HCT116 (cell line): ENCODE results near the gene SMTN. TPM values are rescaled to one million over a fixed set of nuclear protein-coding genes. Genes with fewer than 3 reads are reported as not detected.

ENCODE experiments used
- ATAC-seq: fragments of 200-7000 bp; cut with Tn5 transposase; 2 replicates; pipeline ENCODE4 v1.9.1; 2020; ENCODE audit warnings: mild to moderate bottlenecking, moderate library complexity
- BruUV-seq: library from RNA; stranded (reverse); fragments of 400-500 nt; replicated peaks from 2 replicates; lab custom pipeline; 2021; lab: Mats Ljungman, UMichigan
- CTCF ChIA-PET: fragments of 300-600 bp; sonication (Branson Sonifier 250); formaldehyde crosslinking; loops from one replicate; lab custom pipeline; 2021; ENCODE audit warnings: antibody characterized with exemption; lab: Charles Lee
- POLR2A ChIA-PET: fragments of 300-600, 350-600 bp; sonication (Branson Sonifier 250); formaldehyde crosslinking; loops from one replicate; lab custom pipeline; 2021; ENCODE audit warnings: antibody characterized with exemption; lab: Charles Lee
- RAD21 ChIA-PET, 2 experiments: fragments of 300-600 bp; sonication (Branson Sonifier 250); formaldehyde crosslinking; loops; one replicate each; lab custom pipeline; 2023; ENCODE audit warnings: low total read pairs in 2 of 2; ENCODE audit not compliant: uncharacterized antibody in 2 of 2, unreplicated experiment in 2 of 2, low non-redundant PET in 1 of 2; lab: Charles Lee
- DNase-seq: peaks from one replicate; pipeline ENCODE4 v3.0.0-alpha.2; 2010; ENCODE audit warnings: low read depth, low spot score
- H2AFZ ChIP-seq: fragments of 200-600 bp; shearing (Covaris generic), sonication (generic); 2 replicates; pipeline ENCODE4 v1.6.1; 2017; ENCODE audit warnings: low read depth, mixed run types, mixed read lengths, antibody characterized with exemption, low read length; ENCODE audit not compliant: poor library complexity, severe bottlenecking
- H3K27ac ChIP-seq: 2 replicates; pipeline ENCODE4 v1.5.1; 2012; ENCODE audit warnings: low read depth, low read length
- H3K27me3 ChIP-seq: fragments of 200-600 bp; sonication (generic); 2 replicates; pipeline ENCODE4 v1.6.1; 2016; ENCODE audit warnings: mixed run types, low read length, mixed read lengths; ENCODE audit not compliant: insufficient read depth
- H3K36me3 ChIP-seq, 2 experiments: fragments of 200-500 bp in 1 of 2; fragments of 200-600 bp in 1 of 2; sonication (Bioruptor generic) in 1 of 2; sonication (generic) in 1 of 2; 2 replicates each; pipeline versions ENCODE4 v1.5.1 to v1.6.1; 2014 to 2016; ENCODE audit warnings: low read length in 2 of 2, inconsistent platforms in 1 of 2, mixed read lengths in 1 of 2, mixed run types in 1 of 2; ENCODE audit not compliant: insufficient read depth in 2 of 2, control insufficient read depth in 1 of 2
- H3K4me1 ChIP-seq, 2 experiments: fragments of 200-600 bp in 1 of 2; sonication (generic) in 1 of 2; 2 replicates each; pipeline versions ENCODE4 v1.5.1 to v1.6.1; 2012 to 2017; ENCODE audit warnings: low read length in 2 of 2, inconsistent platforms in 1 of 2, mild to moderate bottlenecking in 1 of 2, mixed read lengths in 1 of 2, mixed run types in 1 of 2, moderate library complexity in 1 of 2; ENCODE audit not compliant: insufficient read depth in 2 of 2, control insufficient read depth in 1 of 2
- H3K4me2 ChIP-seq: fragments of 200-600 bp; sonication (generic); 2 replicates; pipeline ENCODE4 v1.6.1; 2017; ENCODE audit warnings: mixed run types, low read length, mixed read lengths
- H3K4me3 ChIP-seq, 2 experiments: fragments of 200-600 bp in 1 of 2; sonication (generic) in 1 of 2; replicated peaks in 1 of 2; 2 replicates each; pipeline ENCODE4 v1.5.1; 2011 to 2016; ENCODE audit warnings: low read length in 2 of 2, control low read depth in 1 of 2, low read depth in 1 of 2, mild to moderate bottlenecking in 1 of 2, mixed read lengths in 1 of 2, mixed run types in 1 of 2
- H3K79me2 ChIP-seq: fragments of 200-600 bp; sonication (generic); 2 replicates; pipeline ENCODE4 v1.6.1; 2017; ENCODE audit warnings: mild to moderate bottlenecking, mixed run types, low read length, moderate library complexity, mixed read lengths; ENCODE audit not compliant: insufficient read depth
- H3K9ac ChIP-seq: fragments of 200-600 bp; sonication (generic); 2 replicates; pipeline ENCODE4 v1.6.1; 2016; ENCODE audit warnings: low read length, mixed read lengths
- H3K9me2 ChIP-seq: fragments of 200-600 bp; sonication (generic), shearing (Covaris generic); 2 replicates; pipeline ENCODE4 v1.6.1; 2017; ENCODE audit warnings: mixed run types, mild to moderate bottlenecking, moderate library complexity; ENCODE audit not compliant: insufficient read depth
- H3K9me3 ChIP-seq, 2 experiments: fragments of 200-500 bp in 1 of 2; fragments of 200-600 bp in 1 of 2; sonication (Bioruptor generic) in 1 of 2; sonication (generic) in 1 of 2; 2 replicates each; pipeline ENCODE4 v1.6.1; 2014 to 2017; ENCODE audit warnings: low read length in 2 of 2, mixed read lengths in 2 of 2, inconsistent platforms in 1 of 2, low read depth in 1 of 2, mild to moderate bottlenecking in 1 of 2, mixed run types in 1 of 2, moderate library complexity in 1 of 2; ENCODE audit not compliant: control insufficient read depth in 1 of 2, insufficient read depth in 1 of 2
- H4K20me1 ChIP-seq: fragments of 200-600 bp; sonication (generic), shearing (Covaris generic); 2 replicates; pipeline ENCODE4 v1.6.1; 2017; ENCODE audit warnings: mixed run types, mild to moderate bottlenecking, moderate library complexity; ENCODE audit not compliant: insufficient read depth
- EGR1 ChIP-seq: IDR thresholded peaks from 2 replicates; pipeline ENCODE4 v1.6.1; 2012; ENCODE audit warnings: low read depth
- ELF1 ChIP-seq: IDR thresholded peaks from 2 replicates; pipeline ENCODE4 v1.6.1; 2012; ENCODE audit warnings: low read depth, borderline replicate concordance
- JUND ChIP-seq: IDR thresholded peaks from 2 replicates; pipeline ENCODE4 v1.6.1; 2012
- POLR2AphosphoS5 ChIP-seq: IDR thresholded peaks from 2 replicates; pipeline ENCODE4 v1.6.1; 2011; ENCODE audit warnings: mild to moderate bottlenecking, low read depth, low read length, moderate library complexity
- RAD21 ChIP-seq: IDR thresholded peaks from 2 replicates; pipeline ENCODE4 v1.6.1; 2012; ENCODE audit warnings: low read depth, mild to moderate bottlenecking
- SIN3A ChIP-seq: IDR thresholded peaks from 2 replicates; pipeline ENCODE4 v1.6.1; 2012; ENCODE audit warnings: low read depth
- SP1 ChIP-seq: IDR thresholded peaks from 2 replicates; pipeline ENCODE4 v1.6.1; 2012; ENCODE audit warnings: low read depth
- SRF ChIP-seq: IDR thresholded peaks from 2 replicates; pipeline ENCODE4 v1.6.1; 2012; ENCODE audit warnings: low read depth
- TCF7L2 ChIP-seq: IDR thresholded peaks from 2 replicates; pipeline ENCODE4 v1.7.0; 2011; ENCODE audit warnings: borderline replicate concordance, inconsistent platforms; ENCODE audit not compliant: insufficient read depth, insufficient read length; ENCODE audit errors: extremely low read depth
- YY1 ChIP-seq: IDR thresholded peaks from 2 replicates; pipeline ENCODE4 v1.6.1; 2011; ENCODE audit warnings: low read length, low read depth, moderate library complexity, mild to moderate bottlenecking; ENCODE audit not compliant: insufficient replicate concordance; ENCODE audit errors: extremely low read depth
- ZFX ChIP-seq: fragments of 450-650 bp; IDR thresholded peaks from 2 replicates; pipeline ENCODE4 v1.6.1; 2017
- intact Hi-C: fragments of 100-400 bp; cut with micrococcal nuclease; formaldehyde crosslinking; loops from 2 replicates; pipeline ENCODE4 v1.10.0; 2022
- total RNA-seq: library from RNA; stranded (reverse); gene quantifications from one replicate; pipeline ENCODE4 v1.2.1, GENCODE V29; 2021; ENCODE audit not compliant: unreplicated experiment
- TF ChIP-seq, protein P1 (sequence below): IDR thresholded peaks from 2 replicates; pipeline ENCODE4 v1.6.1; 2011; ENCODE audit warnings: mild to moderate bottlenecking, low read length, moderate library complexity; ENCODE audit not compliant: insufficient replicate concordance; ENCODE audit errors: extremely low read depth

Gene SMTN
- total RNA-seq, 1 experiment from 2014 or later = 148 TPM

DNA sequence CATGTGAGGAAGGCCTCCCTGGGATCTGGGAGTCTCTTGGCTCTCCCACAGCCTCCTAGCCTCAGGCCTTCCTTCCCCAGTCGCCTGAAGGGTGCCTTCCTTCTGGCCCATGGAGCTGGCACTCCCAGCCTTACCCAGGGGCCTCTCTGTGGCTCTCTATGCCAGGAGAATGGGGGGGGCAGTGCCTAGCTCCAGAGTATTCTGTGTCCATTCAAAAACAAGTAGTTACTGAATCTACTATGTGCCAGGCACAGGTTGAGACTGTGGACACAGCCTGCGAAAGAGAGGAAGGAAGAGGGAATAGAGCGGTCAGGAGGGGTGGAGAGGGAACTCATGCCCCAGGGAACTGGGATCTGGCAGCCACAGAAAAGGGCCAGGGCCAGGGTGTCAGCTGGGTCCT lies 61.9 kb downstream of the SMTN start:
- POLR2A ChIA-PET = no interaction called here
- Histone ChIP-seq H3K27me3 (no peaks in the 10 kb centered on the region), H3K36me3 (no peaks in the 10 kb centered on the region), H3K9me2 (no peaks in the 10 kb centered on the region), H3K79me2 (no peaks in the 10 kb centered on the region), H2AFZ (no peak overlapping the region), H3K27ac (no peak overlapping the region), H3K9ac (no peak overlapping the region), H3K4me1 (peaks cover 0 to 10% of the 10 kb centered on the region in 2 experiments; a peak in 2 of 4 replicates), H4K20me1 (no peaks in the 10 kb centered on the region), H3K4me2 (no peak overlapping the region), H3K4me3 (no peak overlapping the region), H3K9me3 (no peaks in the 10 kb centered on the region)
- intact Hi-C loops = no loop called here
- DNase-seq = no peak
- RAD21 ChIA-PET = no interaction called here
- no peak for ATAC-seq
- no TSS peak for BruUV-seq
- CTCF ChIA-PET = interaction anchor here (3.1 kb wide), 1 partner anchor 35 kb away, joined by 19 read pairs; the partner anchor contains the start of gene SELENOM
- TF ChIP-seq POLR2AphosphoS5 (no peak), ZFX (no peak), TCF7L2 (no peak), JUND (no peak), ELF1 (no peak), YY1 (no peak), RAD21 (no peak), SP1 (no peak), EGR1 (no peak)

DNA sequence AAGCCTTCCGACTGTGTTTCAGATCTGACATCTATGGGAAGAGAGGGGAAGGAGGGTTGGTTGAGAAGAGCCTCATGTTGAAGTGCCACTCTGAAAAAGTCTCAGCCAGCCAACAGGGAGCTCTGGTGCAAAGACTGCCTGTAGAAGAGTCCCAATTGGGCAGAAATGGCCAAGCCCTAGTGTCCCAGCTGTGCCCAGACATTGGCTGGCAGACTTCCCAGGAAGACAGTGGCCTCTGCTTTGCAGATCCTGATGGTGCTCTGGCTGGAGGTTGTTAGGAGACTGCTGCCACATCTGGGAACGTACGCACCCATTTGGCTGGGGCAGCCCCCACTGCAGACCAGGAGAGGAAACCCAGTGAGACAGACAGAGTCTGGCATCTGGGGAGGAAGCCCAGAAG lies 62.4 kb downstream of the SMTN start:
- Histone ChIP-seq H3K27ac (no peak overlapping the region), H3K9me2 (no peaks in the 10 kb centered on the region), H2AFZ (no peak overlapping the region), H3K79me2 (no peaks in the 10 kb centered on the region), H3K27me3 (no peaks in the 10 kb centered on the region), H4K20me1 (no peaks in the 10 kb centered on the region), H3K4me1 (peaks cover 0 to 10% of the 10 kb centered on the region in 2 experiments; a peak in 2 of 4 replicates), H3K4me2 (no peak overlapping the region), H3K4me3 (no peak overlapping the region), H3K36me3 (no peaks in the 10 kb centered on the region), H3K9me3 (no peaks in the 10 kb centered on the region), H3K9ac (no peak overlapping the region)
- intact Hi-C loops = no loop called here
- ChIA-PET CTCF (interaction anchor here (3.1 kb wide), 1 partner anchor 36 kb away, joined by 19 read pairs; the partner anchor contains the start of gene SELENOM), RAD21 (no interaction called here), POLR2A (no interaction called here)
- no peak for TF ChIP-seq SIN3A
- no peak for TF ChIP-seq TCF7L2
- no peak for TF ChIP-seq SRF
- TF ChIP-seq EGR1 = no peak
- TF ChIP-seq, protein P1, sequence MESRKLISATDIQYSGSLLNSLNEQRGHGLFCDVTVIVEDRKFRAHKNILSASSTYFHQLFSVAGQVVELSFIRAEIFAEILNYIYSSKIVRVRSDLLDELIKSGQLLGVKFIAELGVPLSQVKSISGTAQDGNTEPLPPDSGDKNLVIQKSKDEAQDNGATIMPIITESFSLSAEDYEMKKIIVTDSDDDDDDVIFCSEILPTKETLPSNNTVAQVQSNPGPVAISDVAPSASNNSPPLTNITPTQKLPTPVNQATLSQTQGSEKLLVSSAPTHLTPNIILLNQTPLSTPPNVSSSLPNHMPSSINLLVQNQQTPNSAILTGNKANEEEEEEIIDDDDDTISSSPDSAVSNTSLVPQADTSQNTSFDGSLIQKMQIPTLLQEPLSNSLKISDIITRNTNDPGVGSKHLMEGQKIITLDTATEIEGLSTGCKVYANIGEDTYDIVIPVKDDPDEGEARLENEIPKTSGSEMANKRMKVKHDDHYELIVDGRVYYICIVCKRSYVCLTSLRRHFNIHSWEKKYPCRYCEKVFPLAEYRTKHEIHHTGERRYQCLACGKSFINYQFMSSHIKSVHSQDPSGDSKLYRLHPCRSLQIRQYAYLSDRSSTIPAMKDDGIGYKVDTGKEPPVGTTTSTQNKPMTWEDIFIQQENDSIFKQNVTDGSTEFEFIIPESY = no peak
- DNase-seq (no peak), ATAC-seq (no peak)
- no TSS peak for BruUV-seq
